PC-3 (cell line): ENCODE results near the gene PIN1.

Source experiments
- CTCF ChIP-seq: fragments of 300-600 bp; sonication (generic); conservative IDR thresholded peaks from 2 replicates; pipeline ENCODE4 v1.5.1; 2017; ENCODE audit warnings: antibody characterized with exemption, low read depth, mild to moderate bottlenecking, low read length
- EZH2 ChIP-seq: fragments of 300-600 bp; sonication (generic); IDR thresholded peaks from one replicate; pipeline ENCODE4 v1.6.1; 2017; ENCODE audit warnings: antibody characterized with exemption, mild to moderate bottlenecking, low read length; ENCODE audit not compliant: unreplicated experiment
- EZH2phosphoT487 ChIP-seq: fragments of 300-600 bp; sonication (generic); IDR thresholded peaks from 2 replicates; pipeline ENCODE4 v1.6.1; 2018; ENCODE audit warnings: mild to moderate bottlenecking, antibody characterized with exemption, low read length, borderline replicate concordance

GRCh38 chr19:9871626-9872338 lies 36.7 kb downstream of the PIN1 start:
- TF ChIP-seq CTCF, result no peak
- no peak for TF ChIP-seq EZH2phosphoT487
- TF ChIP-seq EZH2, result no peak
